ENCODE results near the gene CYGB.
"Not testable (repeated sequence)": the region's sequence is repeated elsewhere in the genome, so short reads cannot be mapped to it uniquely, and the experiment has no call there.

The CYGB gene

GRCh38 chr17:76538281-76538931, 897 bp upstream of the CYGB start:
- no peak for DNase-seq (ENCODE audit: low spot score)

- no peak for DNase-seq (ENCODE audit: low spot score)
Observed at GRCh38 chr17:76537288-76537577, 276 bp downstream of the CYGB start.

- DNase-seq (ENCODE audit: low spot score) = no peak
Observed at GRCh38 chr17:76536511-76537287, 810 bp downstream of the CYGB start.

- DNase-seq (ENCODE audit: low spot score) = no peak
Observed at GRCh38 chr17:76535788-76536510, 1.6 kb downstream of the CYGB start.

- no peak for DNase-seq (ENCODE audit: low spot score)
Observed at GRCh38 chr17:76534831-76535732, 2.4 kb downstream of the CYGB start.

GRCh38 chr17:76533640-76534359, 3.7 kb downstream of the CYGB start:
- DNase-seq (ENCODE audit: low spot score) = not testable (repeated sequence)

- no peak for DNase-seq (ENCODE audit: low spot score)
Observed at GRCh38 chr17:76532072-76532651, 5.3 kb downstream of the CYGB start.

- no peak for DNase-seq (ENCODE audit: low spot score)
Observed at GRCh38 chr17:76531486-76532038, 5.9 kb downstream of the CYGB start.

- DNase-seq (ENCODE audit: low spot score) = no peak
Observed at GRCh38 chr17:76530811-76531485, 6.6 kb downstream of the CYGB start.

- DNase-seq (ENCODE audit: low spot score) = no peak
Observed at GRCh38 chr17:76530095-76530723, 7.3 kb downstream of the CYGB start.

- no peak for DNase-seq (ENCODE audit: low spot score)
Observed at GRCh38 chr17:76529224-76530094, 8.1 kb downstream of the CYGB start.

GRCh38 chr17:76528528-76529223, 8.8 kb downstream of the CYGB start:
- no peak for DNase-seq (ENCODE audit: low spot score)

- no peak for DNase-seq (ENCODE audit: low spot score)
Observed at GRCh38 chr17:76528156-76528527, 9.4 kb downstream of the CYGB start.

GRCh38 chr17:76527430-76528111, 9.9 kb downstream of the CYGB start:
- peak; percentile 61 for DNase-seq (ENCODE audit: low spot score)

GRCh38 chr17:76527016-76527415, 10.5 kb downstream of the CYGB start:
- DNase-seq (ENCODE audit: low spot score) = not testable (repeated sequence)

GRCh38 chr17:76525513-76525833, 12.0 kb downstream of the CYGB start:
- DNase-seq (ENCODE audit: low spot score) = not testable (repeated sequence)
